Measurements from ENCODE around the gene RPLP1.
A peak's percentile ranks its signal among the peaks of the same experiment; 100 is the strongest.

Gene RPLP1

GRCh38 chr15:69468241-69469121, 15.9 kb downstream of the RPLP1 start:
- DNase-seq, result peak in 2 of 51 donors; percentile 11 to 15

- DNase-seq, result no peak
Measured at GRCh38 chr15:69469467-69470201, 17.0 kb downstream of the RPLP1 start.

- no peak for DNase-seq
Measured at GRCh38 chr15:69472046-69472445, 19.4 kb downstream of the RPLP1 start.

- DNase-seq, result no peak
Measured at GRCh38 chr15:69472562-69472961, 19.9 kb downstream of the RPLP1 start.

GRCh38 chr15:69474291-69474690, 21.7 kb downstream of the RPLP1 start:
- DNase-seq, result no peak

GRCh38 chr15:69474846-69475455, 22.3 kb downstream of the RPLP1 start:
- no peak for DNase-seq

- peak in 41 of 51 donors; percentile 17 to 78 (median 56) for DNase-seq
Measured at GRCh38 chr15:69475769-69476358, 23.2 kb downstream of the RPLP1 start.

GRCh38 chr15:69476704-69477473, 24.3 kb downstream of the RPLP1 start:
- no peak for DNase-seq

GRCh38 chr15:69478259-69478781, 25.7 kb downstream of the RPLP1 start:
- peak in 29 of 51 donors; percentile 10 to 63 (median 36) for DNase-seq

- no peak for DNase-seq
Measured at GRCh38 chr15:69479081-69479480, 26.5 kb downstream of the RPLP1 start.

- no peak for DNase-seq
Measured at GRCh38 chr15:69479971-69480370, 27.4 kb downstream of the RPLP1 start.

GRCh38 chr15:69480932-69481331, 28.3 kb downstream of the RPLP1 start:
- no peak for DNase-seq

GRCh38 chr15:69482686-69483256, 30.2 kb downstream of the RPLP1 start:
- no peak for DNase-seq

GRCh38 chr15:69484837-69485236, 32.2 kb downstream of the RPLP1 start:
- no peak for DNase-seq

- DNase-seq, result no peak
Measured at GRCh38 chr15:69486481-69487110, 34.0 kb downstream of the RPLP1 start.

GRCh38 chr15:69489073-69489571, 36.5 kb downstream of the RPLP1 start:
- peak in 9 of 51 donors; percentile 11 to 56 (median 22) for DNase-seq

GRCh38 chr15:69490356-69491037, 37.9 kb downstream of the RPLP1 start:
- DNase-seq, result peak in 6 of 51 donors; percentile 27 to 57 (median 44)

GRCh38 chr15:69491038-69491505, 38.5 kb downstream of the RPLP1 start:
- peak in 14 of 51 donors; percentile 6 to 58 (median 42) for DNase-seq

GRCh38 chr15:69493406-69493805, 40.8 kb downstream of the RPLP1 start:
- no peak for DNase-seq

Measured in hypothalamus (tissue), 51 donors.